Spleen (tissue), 11 donors: ENCODE measurements around the gene ARMS2. TPM values are rescaled to one million over a fixed set of nuclear protein-coding genes. Genes with fewer than 3 reads are reported as not detected.

Experiments
- DNase-seq: peaks from one replicate; pipeline ENCODE4 v3.0.0-alpha.2; 2020
- H3K27ac ChIP-seq, 8 donors: fragments of 200-600 bp; sonication (generic) in 7 of 8; 1 replicate in 4 of 8; 2 replicates in 4 of 8; pipeline versions ENCODE4 v1.5.0 to v1.8.0; 2016 to 2021; ENCODE audit warnings: inconsistent platforms in 4 of 8, mild to moderate bottlenecking in 4 of 8, moderate library complexity in 1 of 8
- H3K27me3 ChIP-seq, 7 donors: fragments of 200-600 bp; sonication (generic) in 6 of 7; replicated peaks in 1 of 7; 1 replicate in 4 of 7; 2 replicates in 3 of 7; pipeline versions ENCODE4 v1.5.0 to v1.8.0; 2016 to 2021; ENCODE audit warnings: inconsistent platforms in 3 of 7, mild to moderate bottlenecking in 1 of 7
- H3K36me3 ChIP-seq, 6 donors: fragments of 200-600 bp; sonication (generic) in 5 of 6; 1 replicate in 4 of 6; 2 replicates in 2 of 6; pipeline versions ENCODE4 v1.5.0 to v1.8.0; 2016 to 2021; ENCODE audit warnings: inconsistent platforms in 2 of 6
- H3K4me1 ChIP-seq, 6 donors: fragments of 200-600 bp; sonication (generic) in 5 of 6; 1 replicate in 3 of 6; 2 replicates in 3 of 6; pipeline versions ENCODE4 v1.5.0 to v1.8.0; 2016 to 2021; ENCODE audit warnings: inconsistent platforms in 3 of 6
- H3K4me3 ChIP-seq, 8 donors: fragments of 200-600 bp; sonication (generic) in 7 of 8; 1 replicate in 4 of 8; 2 replicates in 4 of 8; pipeline versions ENCODE4 v1.5.0 to v1.8.0; 2016 to 2021; ENCODE audit warnings: inconsistent platforms in 4 of 8, mild to moderate bottlenecking in 4 of 8, moderate library complexity in 2 of 8
- H3K9me3 ChIP-seq, 8 donors: fragments of 200-600 bp; sonication (generic) in 7 of 8; 1 replicate in 4 of 8; 2 replicates in 4 of 8; pipeline versions ENCODE4 v1.5.0 to v1.8.0; 2016 to 2021; ENCODE audit warnings: inconsistent platforms in 4 of 8
- POLR2A ChIP-seq, 3 donors: fragments of 450-650 bp; IDR thresholded peaks; one replicate each; pipeline ENCODE4 v1.5.1; 2017; ENCODE audit warnings: antibody characterized with exemption in 3 of 3, mild to moderate bottlenecking in 1 of 3
- POLR2AphosphoS5 ChIP-seq, 3 donors: sonication (generic); formaldehyde crosslinking; IDR thresholded peaks; one replicate each; pipeline ENCODE4 v1.5.1; 2017; ENCODE audit warnings: antibody characterized with exemption in 3 of 3
- WGBS, 5 donors: extraction: QIAGEN DNeasy Blood & Tissue Kit in 3 of 5; methylation state at CpG; one replicate each; pipeline versions ENCODE4 v1.1.5 to v1.1.7; 2013 to 2018; 5-methylcytosine and 5-hydroxymethylcytosine counted together
- intact Hi-C: fragments of 100-400 bp; cut with DNase I; formaldehyde crosslinking; loops from one replicate; pipeline ENCODE4 v1.15.0; 2023; ENCODE audit warnings: low total_unique reads
- polyA plus RNA-seq, 3 donors: library from polyadenylated mRNA; stranded (reverse); fragments of 200-250 nt; gene quantifications; one replicate each; pipeline ENCODE4 v1.2.1, GENCODE V29; 2013
- total RNA-seq, 7 donors: library from RNA; depleted of rRNA in 3 of 7; stranded (reverse); fragments of >200 nt in 3 of 7; fragmentation: NEBNext Ultra II Directional in 4 of 7; extraction: Animal tissue kit (Norgen Biotek cat#: 25700) in 4 of 7; gene quantifications; one replicate each; pipeline versions ENCODE4 v1.1.0 to v1.2.1, GENCODE V29; 2016 to 2021
- TF ChIP-seq, protein P1 (sequence below), 11 experiments: fragments of 200-600 bp in 7 of 11; fragments of 450-650 bp in 4 of 11; sonication (generic) in 4 of 11; IDR thresholded peaks in 8 of 11; conservative IDR thresholded peaks in 3 of 11; 1 replicate in 7 of 11; 2 replicates in 4 of 11; pipeline versions ENCODE4 v1.4.0 to v1.8.0; 2016 to 2021; ENCODE audit warnings: antibody characterized with exemption in 11 of 11, inconsistent platforms in 4 of 11, mild to moderate bottlenecking in 1 of 11
- donor health status: healthy with polysubstance abuse.
- donor health status: DM: no; HTN: no; CAD: no; lungs with moderate emphysema.
- donor health status: DM: no; HTN: no; CAD: no.
- donor health status: Bipolar disorder and iron deficiency.
- donor health status: healthy.
- donor health status: DM: no; HTN: no; CAD: no.
- donor health status: DM: yes; HTN: yes; CAD: no.

Gene ARMS2
- total and polyA plus RNA-seq, 10 donors, result not detected

DNA sequence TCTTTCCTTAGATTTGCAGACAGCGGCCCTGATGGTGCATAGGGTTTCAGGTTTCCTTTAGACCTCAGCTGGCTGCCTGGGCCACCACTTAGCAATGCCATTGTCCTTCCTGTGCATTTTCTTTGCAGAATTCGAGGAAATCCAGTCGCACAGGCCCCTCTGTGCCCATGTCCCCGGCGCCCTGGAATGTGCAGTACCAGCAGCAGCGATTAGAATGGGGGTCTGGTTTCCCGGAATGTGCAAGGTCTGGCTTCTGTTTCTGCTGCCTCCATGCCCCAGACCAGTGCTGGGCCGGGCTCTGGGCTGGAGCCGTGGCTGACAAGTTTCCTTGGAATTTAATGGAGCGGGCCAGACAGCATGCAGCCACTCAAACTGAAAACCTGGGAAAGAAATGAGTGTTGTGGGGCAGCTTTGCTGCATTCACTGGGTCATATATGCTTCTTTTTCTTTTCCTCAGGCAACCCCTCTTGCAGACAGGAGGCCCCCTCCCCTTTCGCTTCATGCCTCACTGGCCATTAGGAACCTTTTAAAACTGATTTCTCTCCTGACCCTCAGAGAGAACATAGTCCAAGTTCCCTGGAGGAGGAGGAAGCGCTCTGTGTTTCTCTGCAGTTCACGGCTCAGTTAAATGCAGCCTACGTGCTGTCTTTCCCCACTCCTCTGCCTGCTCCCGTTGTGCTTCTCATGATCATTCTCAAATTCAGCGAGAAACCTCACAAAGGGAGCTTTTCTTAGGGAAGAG, 21.3 kb downstream of the ARMS2 start:
- Histone ChIP-seq H3K4me1 (peaks cover 16 to 32% (median 26%) of the 10 kb centered on the region in 6 donors), H3K9me3 (no peaks in the 10 kb centered on the region), H3K4me3 (no peak overlapping the region), H3K27me3 (peaks cover 0 to 73% (median 0%) of the 10 kb centered on the region in 7 donors), H3K27ac (peak overlapping the region in 1 of 8 donors; percentile 36), H3K36me3 (no peaks in the 10 kb centered on the region)
- TF ChIP-seq POLR2AphosphoS5 (IDR thresholded peaks at IDR 0.05), result no peak
- TF ChIP-seq, protein P1, sequence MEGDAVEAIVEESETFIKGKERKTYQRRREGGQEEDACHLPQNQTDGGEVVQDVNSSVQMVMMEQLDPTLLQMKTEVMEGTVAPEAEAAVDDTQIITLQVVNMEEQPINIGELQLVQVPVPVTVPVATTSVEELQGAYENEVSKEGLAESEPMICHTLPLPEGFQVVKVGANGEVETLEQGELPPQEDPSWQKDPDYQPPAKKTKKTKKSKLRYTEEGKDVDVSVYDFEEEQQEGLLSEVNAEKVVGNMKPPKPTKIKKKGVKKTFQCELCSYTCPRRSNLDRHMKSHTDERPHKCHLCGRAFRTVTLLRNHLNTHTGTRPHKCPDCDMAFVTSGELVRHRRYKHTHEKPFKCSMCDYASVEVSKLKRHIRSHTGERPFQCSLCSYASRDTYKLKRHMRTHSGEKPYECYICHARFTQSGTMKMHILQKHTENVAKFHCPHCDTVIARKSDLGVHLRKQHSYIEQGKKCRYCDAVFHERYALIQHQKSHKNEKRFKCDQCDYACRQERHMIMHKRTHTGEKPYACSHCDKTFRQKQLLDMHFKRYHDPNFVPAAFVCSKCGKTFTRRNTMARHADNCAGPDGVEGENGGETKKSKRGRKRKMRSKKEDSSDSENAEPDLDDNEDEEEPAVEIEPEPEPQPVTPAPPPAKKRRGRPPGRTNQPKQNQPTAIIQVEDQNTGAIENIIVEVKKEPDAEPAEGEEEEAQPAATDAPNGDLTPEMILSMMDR (IDR thresholded peaks at IDR 0.05 in 8 of 11, conservative IDR thresholded peaks at IDR 0.05 in 3 of 11), result no peak
- TF ChIP-seq POLR2A (IDR thresholded peaks at IDR 0.05), result no peak
- WGBS, 5 donors, result 55 to 71% (median 64%) methylated on average over 12 to 16 of the region's 16 CpGs
- intact Hi-C loops, result no loop called here
- DNase-seq, result no peak

DNA sequence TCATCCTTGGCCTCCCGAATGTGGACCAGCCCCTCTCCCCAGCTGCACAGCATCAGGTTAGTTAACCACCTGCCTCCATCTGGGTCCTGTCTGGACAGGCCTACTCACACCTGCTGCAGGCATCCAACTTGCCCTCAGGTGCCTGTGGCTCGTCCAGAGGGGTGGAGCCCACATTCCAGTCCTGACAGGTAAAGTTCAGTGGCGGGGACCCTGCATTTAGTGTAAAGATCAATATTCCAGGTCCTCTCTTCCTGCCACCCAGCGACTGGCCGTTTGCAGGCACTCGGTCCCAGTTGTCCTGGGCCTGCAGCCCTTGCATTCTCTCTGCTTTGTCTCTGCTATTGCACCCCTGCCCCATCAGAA, 21.9 kb downstream of the ARMS2 start:
- TF ChIP-seq, protein P1 (IDR thresholded peaks at IDR 0.05 in 8 of 11, conservative IDR thresholded peaks at IDR 0.05 in 3 of 11), result no peak
- no peak for TF ChIP-seq POLR2A (IDR thresholded peaks at IDR 0.05)
- TF ChIP-seq POLR2AphosphoS5 (IDR thresholded peaks at IDR 0.05), result no peak
- Histone ChIP-seq H3K4me3 (no peak overlapping the region), H3K27me3 (peaks cover 0 to 68% (median 0%) of the 10 kb centered on the region in 7 donors), H3K4me1 (peaks cover 16 to 32% (median 26%) of the 10 kb centered on the region in 6 donors), H3K36me3 (no peaks in the 10 kb centered on the region), H3K27ac (peak overlapping the region in 1 of 8 donors; percentile 36), H3K9me3 (no peaks in the 10 kb centered on the region)
- intact Hi-C loops, result no loop called here
- 73 to 87% (median 83%) methylated on average over 6 of the region's 6 CpGs for WGBS, 5 donors
- DNase-seq, result no peak

DNA sequence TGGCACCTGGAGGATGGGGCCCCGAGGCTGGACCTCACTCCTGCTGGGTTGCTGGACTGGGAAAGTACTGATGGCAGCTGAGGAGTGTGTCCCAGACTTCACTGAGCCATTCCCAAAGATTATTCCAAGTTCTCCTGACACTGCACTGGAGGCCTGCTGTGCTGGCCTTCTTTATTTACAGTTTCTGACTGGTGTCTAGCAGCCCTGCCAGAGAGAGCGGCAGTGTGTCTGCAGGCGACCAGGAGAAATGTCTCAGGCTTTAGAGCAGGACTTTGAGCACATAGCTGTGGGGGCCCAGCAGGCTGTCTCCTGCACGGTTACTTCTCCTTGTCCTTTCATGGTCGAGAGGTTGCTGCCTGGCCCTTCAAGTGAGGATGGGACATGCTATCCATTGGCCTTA, 23.0 kb downstream of the ARMS2 start:
- no peak overlapping the region for H3K4me3 ChIP-seq
- intact Hi-C loops, result no loop called here
- H3K36me3 ChIP-seq, result no peaks in the 10 kb centered on the region
- no peak overlapping the region for H3K27ac ChIP-seq
- TF ChIP-seq POLR2A (IDR thresholded peaks at IDR 0.05), result no peak
- TF ChIP-seq POLR2AphosphoS5 (IDR thresholded peaks at IDR 0.05), result no peak
- TF ChIP-seq, protein P1 (IDR thresholded peaks at IDR 0.05 in 8 of 11, conservative IDR thresholded peaks at IDR 0.05 in 3 of 11), result no peak
- H3K9me3 ChIP-seq, result peaks cover 0 to 5% (median 0%) of the 10 kb centered on the region in 8 donors
- peaks cover 0 to 65% (median 0%) of the 10 kb centered on the region in 7 donors for H3K27me3 ChIP-seq
- no peak for DNase-seq
- peaks cover 16 to 32% (median 26%) of the 10 kb centered on the region in 6 donors for H3K4me1 ChIP-seq
- WGBS, 5 donors, result 63 to 89% (median 82%) methylated on average over 5 of the region's 5 CpGs

DNA sequence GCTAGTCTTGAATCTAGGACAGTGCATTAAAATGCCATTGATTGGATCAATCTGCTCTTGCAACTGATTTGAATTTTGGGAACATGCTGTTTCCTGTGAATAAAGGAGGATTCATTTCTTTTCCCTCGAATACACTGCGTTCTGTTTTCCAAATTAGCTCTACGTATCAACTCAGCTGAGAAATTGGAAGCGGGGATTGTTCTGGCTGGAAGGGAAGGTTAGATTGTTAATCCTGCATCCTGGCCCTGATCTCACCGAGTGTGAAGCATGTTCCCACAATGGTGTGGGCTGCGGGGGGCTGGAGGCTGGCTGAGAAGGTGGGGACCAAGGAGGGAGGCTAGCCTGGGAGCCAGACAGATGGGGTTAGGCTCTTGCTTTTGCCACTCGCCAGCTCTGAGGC, 24.5 kb downstream of the ARMS2 start:
- intact Hi-C loops, result no loop called here
- Histone ChIP-seq H3K27ac (no peak overlapping the region), H3K4me1 (peaks cover 16 to 27% (median 23%) of the 10 kb centered on the region in 6 donors), H3K27me3 (peaks cover 0 to 59% (median 0%) of the 10 kb centered on the region in 7 donors), H3K9me3 (peaks cover 0 to 5% (median 0%) of the 10 kb centered on the region in 8 donors), H3K36me3 (no peaks in the 10 kb centered on the region), H3K4me3 (no peak overlapping the region)
- DNase-seq, result no peak
- WGBS, 5 donors, result 83 to 91% (median 87%) methylated on average over 7 of the region's 7 CpGs
- TF ChIP-seq POLR2AphosphoS5 (IDR thresholded peaks at IDR 0.05), result no peak
- no peak for TF ChIP-seq POLR2A (IDR thresholded peaks at IDR 0.05)
- TF ChIP-seq, protein P1 (IDR thresholded peaks at IDR 0.05 in 8 of 11, conservative IDR thresholded peaks at IDR 0.05 in 3 of 11), result no peak
